Neural cell (in vitro differentiated cells): Measurements from ENCODE around the gene FER1L5. TPM values are rescaled to one million over a fixed set of nuclear protein-coding genes. Genes with fewer than 3 reads are reported as not detected.

ENCODE experiments used
- H2AFZ ChIP-seq: fragments of 200-600, 300-800 bp; sonication (generic), shearing (Covaris generic); 2 replicates; pipeline ENCODE4 v1.6.0; 2014; ENCODE audit warnings: low read depth, mild to moderate bottlenecking, antibody characterized with exemption, low read length, moderate library complexity
- H3F3A ChIP-seq: fragments of 200-600 bp; shearing (Covaris generic); 2 replicates; pipeline ENCODE4 v1.6.1; 2016; ENCODE audit warnings: mild to moderate bottlenecking, moderate library complexity, mixed read lengths, antibody characterized with exemption, low read length; ENCODE audit not compliant: insufficient read depth, poor library complexity, severe bottlenecking
- H3K27ac ChIP-seq: fragments of 200-600, 300-800 bp; sonication (generic), shearing (Covaris generic); 2 replicates; pipeline ENCODE4 v1.5.1; 2014; ENCODE audit warnings: mild to moderate bottlenecking, low read length, moderate library complexity
- H3K27me3 ChIP-seq: fragments of 300-800, 200-600 bp; sonication (generic), shearing (Covaris generic); 2 replicates; pipeline ENCODE4 v1.6.0; 2014; ENCODE audit warnings: mild to moderate bottlenecking, low read depth, low read length, moderate library complexity; ENCODE audit not compliant: insufficient read depth
- H3K36me3 ChIP-seq: fragments of 300-800, 200-600 bp; sonication (generic), shearing (Covaris generic); 2 replicates; pipeline ENCODE4 v1.5.1; 2014; ENCODE audit warnings: mild to moderate bottlenecking, antibody characterized with exemption, low read length, moderate library complexity; ENCODE audit not compliant: insufficient read depth
- H3K4me2 ChIP-seq: fragments of 300-800, 200-600 bp; sonication (generic), shearing (Covaris generic); 2 replicates; pipeline ENCODE4 v1.6.0; 2014; ENCODE audit warnings: mild to moderate bottlenecking, low read length
- H3K4me3 ChIP-seq: fragments of 300-800, 200-600 bp; sonication (generic), shearing (Covaris generic); 2 replicates; pipeline ENCODE4 v1.5.1; 2014; ENCODE audit warnings: mild to moderate bottlenecking, low read length, moderate library complexity
- H3K79me2 ChIP-seq: fragments of 200-600 bp; shearing (Covaris generic); replicated peaks from 2 replicates; pipeline ENCODE4 v1.6.0; 2014; ENCODE audit warnings: mild to moderate bottlenecking, low read length, moderate library complexity; ENCODE audit not compliant: insufficient read depth
- H3K9ac ChIP-seq: fragments of 300-800, 200-600 bp; sonication (generic), shearing (Covaris generic); 2 replicates; pipeline ENCODE4 v1.6.1; 2016; ENCODE audit warnings: mild to moderate bottlenecking, low read length, mixed read lengths
- H3K9me2 ChIP-seq: fragments of 200-600 bp; shearing (Covaris generic); 2 replicates; pipeline ENCODE4 v1.6.1; 2016; ENCODE audit warnings: mild to moderate bottlenecking, low read length, mixed read lengths; ENCODE audit not compliant: insufficient read depth
- H3K9me3 ChIP-seq: fragments of 200-600, 300-800 bp; sonication (generic), shearing (Covaris generic); 2 replicates; pipeline ENCODE4 v1.6.1; 2016; ENCODE audit warnings: mild to moderate bottlenecking, mixed run types, low read length, moderate library complexity, mixed read lengths
- H4K20me1 ChIP-seq: fragments of 200-600 bp; shearing (Covaris generic); 2 replicates; pipeline ENCODE4 v1.6.1; 2016; ENCODE audit warnings: mild to moderate bottlenecking, mixed run types; ENCODE audit not compliant: insufficient read depth
- CTCF ChIP-seq: fragments of 450-650 bp; IDR thresholded peaks from 2 replicates; pipeline ENCODE4 v1.5.1; 2014; ENCODE audit warnings: antibody characterized with exemption, mild to moderate bottlenecking, moderate library complexity; ENCODE audit not compliant: poor library complexity, severe bottlenecking
- EP300 ChIP-seq: fragments of 450-650 bp; conservative IDR thresholded peaks from 2 replicates; pipeline ENCODE4 v1.6.1; 2014; ENCODE audit warnings: antibody characterized with exemption, mild to moderate bottlenecking, moderate library complexity; ENCODE audit not compliant: poor library complexity, severe bottlenecking
- EZH2 ChIP-seq: fragments of 200-600, 300-800 bp; shearing (Covaris generic), sonication (generic); IDR thresholded peaks from 2 replicates; pipeline ENCODE4 v1.6.1; 2014; ENCODE audit warnings: antibody characterized with exemption, low read length, borderline replicate concordance, mild to moderate bottlenecking; ENCODE audit not compliant: insufficient read depth, poor library complexity, severe bottlenecking
- MXI1 ChIP-seq: fragments of 450-650 bp; conservative IDR thresholded peaks from 2 replicates; pipeline ENCODE4 v1.6.1; 2014; ENCODE audit warnings: antibody characterized with exemption, mild to moderate bottlenecking; ENCODE audit not compliant: poor library complexity, severe bottlenecking
- POLR2AphosphoS5 ChIP-seq: IDR thresholded peaks from 2 replicates; pipeline ENCODE4 v1.6.1; 2012
- RAD21 ChIP-seq: fragments of 450-650 bp; conservative IDR thresholded peaks from 2 replicates; pipeline ENCODE4 v1.6.1; 2014; ENCODE audit warnings: antibody characterized with exemption, mild to moderate bottlenecking, moderate library complexity
- REST ChIP-seq: IDR thresholded peaks from 2 replicates; pipeline ENCODE4 v1.6.1; 2012; ENCODE audit warnings: borderline replicate concordance
- SMC3 ChIP-seq: fragments of 450-650 bp; conservative IDR thresholded peaks from 2 replicates; pipeline ENCODE4 v1.6.1; 2014; ENCODE audit warnings: antibody characterized with exemption, mild to moderate bottlenecking, moderate library complexity; ENCODE audit not compliant: poor library complexity
- TAF1 ChIP-seq: IDR thresholded peaks from 2 replicates; pipeline ENCODE4 v1.6.1; 2012; ENCODE audit warnings: low read depth
- polyA plus RNA-seq: library from polyadenylated mRNA; depleted of rRNA; stranded (reverse); fragments of >200 nt; gene quantifications from 2 replicates; pipeline ENCODE4 v1.2.3, GENCODE V29; 2014

Gene FER1L5
- polyA plus RNA-seq, 1 donor from 2014 or later: 0.28 TPM

GRCh38 chr2:96699621-96700020, 57.1 kb downstream of the FER1L5 start:
- H3K9me3 ChIP-seq: no peaks in the 10 kb centered on the region
- H2AFZ ChIP-seq: no peak overlapping the region
- no peak overlapping the region for H3K4me2 ChIP-seq
- H3K27ac ChIP-seq: no peak overlapping the region
- no peaks in the 10 kb centered on the region for H3F3A ChIP-seq
- no peaks in the 10 kb centered on the region for H3K79me2 ChIP-seq
- no peaks in the 10 kb centered on the region for H3K27me3 ChIP-seq
- no peaks in the 10 kb centered on the region for H3K9me2 ChIP-seq
- H3K36me3 ChIP-seq: no peaks in the 10 kb centered on the region
- H4K20me1 ChIP-seq: no peaks in the 10 kb centered on the region
- H3K4me3 ChIP-seq: no peak overlapping the region
- no peak for TF ChIP-seq EZH2
- TF ChIP-seq EP300: no peak
- no peak for TF ChIP-seq MXI1
- no peak for TF ChIP-seq TAF1
- no peak for TF ChIP-seq REST
- TF ChIP-seq SMC3: no peak
- TF ChIP-seq CTCF: no peak
- no peak for TF ChIP-seq RAD21
- TF ChIP-seq POLR2AphosphoS5: no peak
- H3K9ac ChIP-seq: no peak overlapping the region

- H3K4me3 ChIP-seq: no peak overlapping the region
Measured at GRCh38 chr2:96700086-96700485, 57.5 kb downstream of the FER1L5 start.

More at GRCh38 chr2:96700086-96700485, 57.5 kb downstream of the FER1L5 start:
- Histone ChIP-seq H3K36me3 (no peaks in the 10 kb centered on the region), H3K9me2 (no peaks in the 10 kb centered on the region), H3F3A (no peaks in the 10 kb centered on the region), H3K27ac (no peak overlapping the region), H4K20me1 (no peaks in the 10 kb centered on the region), H3K27me3 (no peaks in the 10 kb centered on the region), H3K79me2 (no peaks in the 10 kb centered on the region), H3K9ac (no peak overlapping the region), H3K4me2 (no peak overlapping the region), H2AFZ (no peak overlapping the region), H3K9me3 (no peaks in the 10 kb centered on the region)
- TF ChIP-seq MXI1 (no peak), CTCF (no peak), REST (no peak), EZH2 (no peak), TAF1 (no peak), SMC3 (no peak), POLR2AphosphoS5 (no peak), EP300 (no peak)
